ENCODE results near the gene CAMTA1. TPM values are rescaled to one million over a fixed set of nuclear protein-coding genes. Genes with fewer than 3 reads are reported as not detected.

Gene CAMTA1
- total and polyA plus RNA-seq, 4 donors = 18.0 to 93.5 (median 35.8) TPM

DNA sequence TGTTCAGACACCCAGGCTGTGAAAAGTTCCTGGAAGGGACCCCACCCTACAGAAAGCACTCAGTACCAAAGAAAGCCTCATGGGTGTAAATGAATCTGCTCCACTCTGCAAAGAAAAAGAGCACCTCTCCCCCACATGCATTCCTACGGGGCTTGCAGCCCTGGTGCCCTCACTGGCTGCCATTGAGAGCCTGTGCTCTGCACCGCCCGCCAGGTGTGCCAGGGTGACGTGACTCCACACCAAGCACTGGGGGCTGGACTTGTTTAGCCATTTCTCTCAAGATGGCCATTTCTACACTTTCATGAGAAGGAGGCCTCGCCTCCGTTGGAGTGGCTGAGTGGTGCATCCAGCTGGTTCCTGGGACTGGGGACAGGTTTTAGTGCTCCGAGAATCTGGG is 605.3 kb downstream of the CAMTA1 start:
- 91% methylated on average over 7 of the region's 7 CpGs for WGBS
- TF ChIP-seq GABPA (IDR thresholded peaks at IDR 0.05 in 1 of 2, conservative IDR thresholded peaks at IDR 0.05 in 1 of 2) (no peak), RXRA (IDR thresholded peaks at IDR 0.05) (no peak), JUND (IDR thresholded peaks at IDR 0.05) (no peak), HNF4G (IDR thresholded peaks at IDR 0.05) (no peak), FOXA1 (IDR thresholded peaks at IDR 0.05) (no peak), YY1 (IDR thresholded peaks at IDR 0.05) (no peak)
- TF ChIP-seq, protein P1, sequence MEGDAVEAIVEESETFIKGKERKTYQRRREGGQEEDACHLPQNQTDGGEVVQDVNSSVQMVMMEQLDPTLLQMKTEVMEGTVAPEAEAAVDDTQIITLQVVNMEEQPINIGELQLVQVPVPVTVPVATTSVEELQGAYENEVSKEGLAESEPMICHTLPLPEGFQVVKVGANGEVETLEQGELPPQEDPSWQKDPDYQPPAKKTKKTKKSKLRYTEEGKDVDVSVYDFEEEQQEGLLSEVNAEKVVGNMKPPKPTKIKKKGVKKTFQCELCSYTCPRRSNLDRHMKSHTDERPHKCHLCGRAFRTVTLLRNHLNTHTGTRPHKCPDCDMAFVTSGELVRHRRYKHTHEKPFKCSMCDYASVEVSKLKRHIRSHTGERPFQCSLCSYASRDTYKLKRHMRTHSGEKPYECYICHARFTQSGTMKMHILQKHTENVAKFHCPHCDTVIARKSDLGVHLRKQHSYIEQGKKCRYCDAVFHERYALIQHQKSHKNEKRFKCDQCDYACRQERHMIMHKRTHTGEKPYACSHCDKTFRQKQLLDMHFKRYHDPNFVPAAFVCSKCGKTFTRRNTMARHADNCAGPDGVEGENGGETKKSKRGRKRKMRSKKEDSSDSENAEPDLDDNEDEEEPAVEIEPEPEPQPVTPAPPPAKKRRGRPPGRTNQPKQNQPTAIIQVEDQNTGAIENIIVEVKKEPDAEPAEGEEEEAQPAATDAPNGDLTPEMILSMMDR (IDR thresholded peaks at IDR 0.05; ENCODE audit: low read depth, low read length, missing input control) = no peak
- TF ChIP-seq, protein P2, sequence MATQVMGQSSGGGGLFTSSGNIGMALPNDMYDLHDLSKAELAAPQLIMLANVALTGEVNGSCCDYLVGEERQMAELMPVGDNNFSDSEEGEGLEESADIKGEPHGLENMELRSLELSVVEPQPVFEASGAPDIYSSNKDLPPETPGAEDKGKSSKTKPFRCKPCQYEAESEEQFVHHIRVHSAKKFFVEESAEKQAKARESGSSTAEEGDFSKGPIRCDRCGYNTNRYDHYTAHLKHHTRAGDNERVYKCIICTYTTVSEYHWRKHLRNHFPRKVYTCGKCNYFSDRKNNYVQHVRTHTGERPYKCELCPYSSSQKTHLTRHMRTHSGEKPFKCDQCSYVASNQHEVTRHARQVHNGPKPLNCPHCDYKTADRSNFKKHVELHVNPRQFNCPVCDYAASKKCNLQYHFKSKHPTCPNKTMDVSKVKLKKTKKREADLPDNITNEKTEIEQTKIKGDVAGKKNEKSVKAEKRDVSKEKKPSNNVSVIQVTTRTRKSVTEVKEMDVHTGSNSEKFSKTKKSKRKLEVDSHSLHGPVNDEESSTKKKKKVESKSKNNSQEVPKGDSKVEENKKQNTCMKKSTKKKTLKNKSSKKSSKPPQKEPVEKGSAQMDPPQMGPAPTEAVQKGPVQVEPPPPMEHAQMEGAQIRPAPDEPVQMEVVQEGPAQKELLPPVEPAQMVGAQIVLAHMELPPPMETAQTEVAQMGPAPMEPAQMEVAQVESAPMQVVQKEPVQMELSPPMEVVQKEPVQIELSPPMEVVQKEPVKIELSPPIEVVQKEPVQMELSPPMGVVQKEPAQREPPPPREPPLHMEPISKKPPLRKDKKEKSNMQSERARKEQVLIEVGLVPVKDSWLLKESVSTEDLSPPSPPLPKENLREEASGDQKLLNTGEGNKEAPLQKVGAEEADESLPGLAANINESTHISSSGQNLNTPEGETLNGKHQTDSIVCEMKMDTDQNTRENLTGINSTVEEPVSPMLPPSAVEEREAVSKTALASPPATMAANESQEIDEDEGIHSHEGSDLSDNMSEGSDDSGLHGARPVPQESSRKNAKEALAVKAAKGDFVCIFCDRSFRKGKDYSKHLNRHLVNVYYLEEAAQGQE (IDR thresholded peaks at IDR 0.05) = no peak
- Histone ChIP-seq H3K27ac (ENCODE audit: low read depth in 1 of 2, low read length in 2 of 2) (no peak overlapping the region), H3K4me1 (ENCODE audit: control insufficient read depth in 4 of 4, insufficient read depth in 4 of 4, low read length in 3 of 4) (no peaks in the 10 kb centered on the region), H3K9me3 (ENCODE audit: control insufficient read depth in 4 of 4, low read length in 3 of 4) (peaks cover 0 to 4% (median 3%) of the 10 kb centered on the region in 4 donors), H3K9ac (ENCODE audit: low read depth in 1 of 2, low read length in 2 of 2) (no peak overlapping the region), H3K36me3 (ENCODE audit: control insufficient read depth in 4 of 4, insufficient read depth in 3 of 4, low read depth in 1 of 4, low read length in 3 of 4) (no peaks in the 10 kb centered on the region), H3K4me3 (ENCODE audit: low read depth in 1 of 3, low read length in 3 of 3) (no peak overlapping the region), H3K27me3 (ENCODE audit: control insufficient read depth in 4 of 4, insufficient read depth in 4 of 4, low read length in 3 of 4) (no peaks in the 10 kb centered on the region)
- no peak for DNase-seq (ENCODE audit: low spot score)

GRCh38 chr1:7393136-7393535 is 607.9 kb downstream of the CAMTA1 start:
- no peak overlapping the region for H3K4me3 ChIP-seq (ENCODE audit: low read depth in 1 of 3, low read length in 3 of 3)
- H3K9ac ChIP-seq (ENCODE audit: low read depth in 1 of 2, low read length in 2 of 2) = no peak overlapping the region
- WGBS = 83% methylated on average over 1 of the region's 1 CpG
- H3K4me1 ChIP-seq (ENCODE audit: control insufficient read depth in 4 of 4, insufficient read depth in 4 of 4, low read length in 3 of 4) = no peaks in the 10 kb centered on the region
- H3K9me3 ChIP-seq (ENCODE audit: control insufficient read depth in 4 of 4, low read length in 3 of 4) = peaks cover 0 to 9% (median 5%) of the 10 kb centered on the region in 4 donors
- TF ChIP-seq TAF1 (conservative IDR thresholded peaks at IDR 0.05) = no peak
- no peak for TF ChIP-seq YY1 (IDR thresholded peaks at IDR 0.05)
- TF ChIP-seq HNF4A (conservative IDR thresholded peaks at IDR 0.05) = no peak
- no peak for TF ChIP-seq MAX (IDR thresholded peaks at IDR 0.05)
- H3K27me3 ChIP-seq (ENCODE audit: control insufficient read depth in 4 of 4, insufficient read depth in 4 of 4, low read length in 3 of 4) = no peaks in the 10 kb centered on the region
- DNase-seq (ENCODE audit: low spot score) = peak; percentile 6
- no peaks in the 10 kb centered on the region for H3K36me3 ChIP-seq (ENCODE audit: control insufficient read depth in 4 of 4, insufficient read depth in 3 of 4, low read depth in 1 of 4, low read length in 3 of 4)
- H3K27ac ChIP-seq (ENCODE audit: low read depth in 1 of 2, low read length in 2 of 2) = no peak overlapping the region

GRCh38 chr1:7395251-7395650 is 610.0 kb downstream of the CAMTA1 start:
- no peaks in the 10 kb centered on the region for H3K36me3 ChIP-seq (ENCODE audit: control insufficient read depth in 4 of 4, insufficient read depth in 3 of 4, low read depth in 1 of 4, low read length in 3 of 4)
- H3K27me3 ChIP-seq (ENCODE audit: control insufficient read depth in 4 of 4, insufficient read depth in 4 of 4, low read length in 3 of 4) = no peaks in the 10 kb centered on the region
- H3K4me1 ChIP-seq (ENCODE audit: control insufficient read depth in 4 of 4, insufficient read depth in 4 of 4, low read length in 3 of 4) = no peaks in the 10 kb centered on the region
- DNase-seq (ENCODE audit: low spot score) = no peak
- no peak overlapping the region for H3K9ac ChIP-seq (ENCODE audit: low read depth in 1 of 2, low read length in 2 of 2)
- peaks cover 4 to 9% (median 6%) of the 10 kb centered on the region in 4 donors for H3K9me3 ChIP-seq (ENCODE audit: control insufficient read depth in 4 of 4, low read length in 3 of 4)
- TF ChIP-seq GABPA (IDR thresholded peaks at IDR 0.05 in 1 of 2, conservative IDR thresholded peaks at IDR 0.05 in 1 of 2) (no peak), FOXA2 (IDR thresholded peaks at IDR 0.05) (no peak), YY1 (IDR thresholded peaks at IDR 0.05) (no peak), TAF1 (conservative IDR thresholded peaks at IDR 0.05) (no peak), HNF4A (conservative IDR thresholded peaks at IDR 0.05) (no peak), RAD21 (IDR thresholded peaks at IDR 0.05) (no peak), JUND (IDR thresholded peaks at IDR 0.05) (no peak), SP1 (IDR thresholded peaks at IDR 0.05) (no peak)
- H3K27ac ChIP-seq (ENCODE audit: low read depth in 1 of 2, low read length in 2 of 2) = no peak overlapping the region
- WGBS = 65% methylated on average over 1 of the region's 1 CpG
- H3K4me3 ChIP-seq (ENCODE audit: low read depth in 1 of 3, low read length in 3 of 3) = no peak overlapping the region

Measured in liver (tissue), 9 donors.